H1 (cell line): ENCODE measurements around the gene TWSG1. TPM values are rescaled to one million over a fixed set of nuclear protein-coding genes. Genes with fewer than 3 reads are reported as not detected.

ENCODE experiments used
- CTCF ChIA-PET: fragments of 300-600 bp; sonication (Branson Sonifier 250); formaldehyde crosslinking; loops from one replicate; lab custom pipeline; 2021; ENCODE audit not compliant: partially characterized antibody; lab: Charles Lee
- POLR2A ChIA-PET: fragments of 300-600 bp; sonication (Branson Sonifier 250); formaldehyde crosslinking; loops from one replicate; lab custom pipeline; 2021; ENCODE audit warnings: inconsistent platforms; ENCODE audit not compliant: partially characterized antibody; lab: Charles Lee
- DNase-seq, 2 experiments: peaks; one replicate each; pipeline versions ENCODE4 v3.0.0 to v3.0.0-alpha.2; 2010 to 2022; ENCODE audit warnings: low spot score in 2 of 2, low read depth in 1 of 2, mixed read lengths in 1 of 2
- FAIRE-seq: peaks from 2 replicates; lab custom pipeline; 2011; peaks lifted over from hg19 to GRCh38; lab: Jason Lieb, UNC
- H2AFZ ChIP-seq: 2 replicates; pipeline ENCODE4 v1.8.1; 2012; ENCODE audit warnings: low read length, inconsistent platforms
- H2AK5ac ChIP-seq: 2 replicates; pipeline ENCODE4 v1.6.1; 2013; ENCODE audit warnings: low read depth, low read length
- H2BK120ac ChIP-seq: replicated peaks from 2 replicates; pipeline ENCODE3; 2013; ENCODE audit warnings: low read depth, low read length, inconsistent platforms
- H2BK12ac ChIP-seq: 2 replicates; pipeline ENCODE4 v1.6.1; 2013; ENCODE audit warnings: low read depth, low read length
- H2BK15ac ChIP-seq: 2 replicates; pipeline ENCODE4 v1.6.1; 2013; ENCODE audit warnings: low read length
- H2BK20ac ChIP-seq: 2 replicates; pipeline ENCODE4 v1.6.1; 2013; ENCODE audit warnings: low read length
- H2BK5ac ChIP-seq: 2 replicates; pipeline ENCODE4 v1.6.1; 2013; ENCODE audit warnings: low read depth, low read length
- H3K14ac ChIP-seq: 2 replicates; pipeline ENCODE4 v1.6.1; 2013; ENCODE audit warnings: inconsistent platforms; ENCODE audit not compliant: insufficient read length
- H3K18ac ChIP-seq: 2 replicates; pipeline ENCODE4 v1.6.1; 2013; ENCODE audit warnings: low read length; ENCODE audit errors: extremely low read depth
- H3K23ac ChIP-seq: 2 replicates; pipeline ENCODE4 v1.6.1; 2013; ENCODE audit warnings: inconsistent platforms; ENCODE audit not compliant: insufficient read length
- H3K23me2 ChIP-seq: 2 replicates; pipeline ENCODE4 v1.6.1; 2013; ENCODE audit warnings: low read depth, low read length
- H3K27ac ChIP-seq: 2 replicates; pipeline ENCODE4 v1.6.1; 2011; ENCODE audit warnings: low read depth, low read length, inconsistent platforms
- H3K27me3 ChIP-seq, 4 experiments: replicated peaks in 1 of 4; 1 replicate in 1 of 4; 2 replicates in 3 of 4; pipeline versions ENCODE4 v1.6.1 to v1.8.1; 2011 to 2013; ENCODE audit warnings: low read length in 3 of 4, mild to moderate bottlenecking in 3 of 4, inconsistent platforms in 2 of 4, mixed read lengths in 2 of 4, moderate library complexity in 1 of 4; ENCODE audit not compliant: control insufficient read depth in 3 of 4, insufficient read depth in 3 of 4; ENCODE audit errors: extremely low read depth in 1 of 4
- H3K36me3 ChIP-seq, 4 experiments: 2 replicates each; pipeline versions ENCODE4 v1.6.1 to v1.8.1; 2011 to 2013; ENCODE audit warnings: mild to moderate bottlenecking in 4 of 4, low read length in 3 of 4, moderate library complexity in 2 of 4, control low read depth in 1 of 4, inconsistent platforms in 1 of 4; ENCODE audit not compliant: insufficient read depth in 4 of 4, control insufficient read depth in 2 of 4
- H3K4ac ChIP-seq: replicated peaks from 2 replicates; pipeline ENCODE3; 2013; ENCODE audit warnings: low read length, low read depth, mixed read lengths, inconsistent platforms; ENCODE audit not compliant: insufficient read length
- H3K4me1 ChIP-seq, 4 experiments: replicated peaks in 1 of 4; 1 replicate in 1 of 4; 2 replicates in 3 of 4; pipeline versions ENCODE4 v1.6.1 to v1.8.1; 2011 to 2013; ENCODE audit warnings: low read length in 3 of 4, inconsistent platforms in 2 of 4, mixed read lengths in 1 of 4; ENCODE audit not compliant: insufficient read depth in 4 of 4, control insufficient read depth in 3 of 4
- H3K4me2 ChIP-seq, 2 experiments: 2 replicates each; pipeline versions ENCODE4 v1.6.1 to v1.8.1; 2011 to 2013; ENCODE audit warnings: low read depth in 2 of 2, low read length in 2 of 2, control low read depth in 1 of 2, inconsistent platforms in 1 of 2, mild to moderate bottlenecking in 1 of 2; ENCODE audit not compliant: insufficient read depth in 1 of 2
- H3K4me3 ChIP-seq, 4 experiments: fragments of 200-600, 300-600 bp in 1 of 4; sonication (generic), shearing (Covaris generic), sonication (Bioruptor Twin) in 1 of 4; 2 replicates each; pipeline versions ENCODE4 v1.5.1 to v1.8.1; 2011 to 2016; ENCODE audit warnings: low read length in 4 of 4, low read depth in 3 of 4, control low read depth in 2 of 4, inconsistent platforms in 2 of 4, mild to moderate bottlenecking in 2 of 4, mixed read lengths in 1 of 4, moderate library complexity in 1 of 4; ENCODE audit not compliant: insufficient read depth in 2 of 4; ENCODE audit errors: extremely low read depth in 1 of 4
- H3K56ac ChIP-seq: replicated peaks from 2 replicates; pipeline ENCODE3; 2013; ENCODE audit warnings: low read depth, mild to moderate bottlenecking, mixed read lengths, low read length, inconsistent platforms; ENCODE audit not compliant: insufficient read length
- H3K79me1 ChIP-seq: 2 replicates; pipeline ENCODE4 v1.6.1; 2013; ENCODE audit warnings: low read depth, low read length, control low read depth
- H3K79me2 ChIP-seq, 2 experiments: 2 replicates each; pipeline versions ENCODE4 v1.6.1 to v1.8.1; 2012 to 2013; ENCODE audit warnings: low read length in 2 of 2, mild to moderate bottlenecking in 2 of 2, inconsistent platforms in 1 of 2; ENCODE audit not compliant: insufficient read depth in 2 of 2, control insufficient read depth in 1 of 2
- H3K9ac ChIP-seq, 4 experiments: replicated peaks in 1 of 4; 1 replicate in 1 of 4; 2 replicates in 3 of 4; pipeline versions ENCODE4 v1.6.1 to v1.8.1; 2011 to 2013; ENCODE audit warnings: low read depth in 3 of 4, low read length in 3 of 4, control low read depth in 2 of 4, mild to moderate bottlenecking in 2 of 4, moderate library complexity in 2 of 4, inconsistent platforms in 1 of 4; ENCODE audit errors: extremely low read depth in 1 of 4
- H3K9me3 ChIP-seq, 2 experiments: 2 replicates each; pipeline versions ENCODE4 v1.6.1 to v1.8.1; 2012 to 2013; ENCODE audit warnings: mild to moderate bottlenecking in 2 of 2, moderate library complexity in 2 of 2, control low read depth in 1 of 2, inconsistent platforms in 1 of 2, low read depth in 1 of 2, low read length in 1 of 2, mixed read lengths in 1 of 2; ENCODE audit not compliant: insufficient read depth in 2 of 2
- H4K20me1 ChIP-seq, 2 experiments: replicated peaks in 1 of 2; 2 replicates each; pipeline versions ENCODE3 to v1.8.1; 2011 to 2013; ENCODE audit warnings: inconsistent platforms in 2 of 2, low read length in 2 of 2, mild to moderate bottlenecking in 1 of 2; ENCODE audit not compliant: insufficient read depth in 2 of 2, control insufficient read depth in 1 of 2
- H4K5ac ChIP-seq: 2 replicates; pipeline ENCODE4 v1.6.1; 2013; ENCODE audit warnings: low read length, low read depth, mixed read lengths, inconsistent platforms; ENCODE audit not compliant: insufficient read length
- H4K8ac ChIP-seq: 2 replicates; pipeline ENCODE4 v1.8.0; 2013; ENCODE audit warnings: mild to moderate bottlenecking, moderate library complexity, low read length, inconsistent platforms; ENCODE audit not compliant: insufficient read depth; ENCODE audit errors: extremely low read depth
- H4K91ac ChIP-seq: replicated peaks from 2 replicates; pipeline ENCODE3; 2013; ENCODE audit warnings: low read length, mixed read lengths, inconsistent platforms; ENCODE audit not compliant: insufficient read length
- EGR1 ChIP-seq: IDR thresholded peaks from 2 replicates; pipeline ENCODE4 v1.6.1; 2011; ENCODE audit warnings: low read depth, low read length, borderline replicate concordance
- NANOG ChIP-seq: IDR thresholded peaks from 2 replicates; pipeline ENCODE4 v1.6.1; 2011; ENCODE audit warnings: low read length, low read depth, mild to moderate bottlenecking, inconsistent platforms; ENCODE audit not compliant: insufficient read depth, poor library complexity, severe bottlenecking
- POLR2AphosphoS5 ChIP-seq: IDR thresholded peaks from 2 replicates; pipeline ENCODE4 v1.6.1; 2011; ENCODE audit warnings: low read depth, low read length
- POU5F1 ChIP-seq: IDR thresholded peaks from 2 replicates; pipeline ENCODE4 v1.6.1; 2011; ENCODE audit warnings: low read depth, mild to moderate bottlenecking, low read length, moderate library complexity
- RAD21 ChIP-seq, 2 experiments: IDR thresholded peaks in 1 of 2; conservative IDR thresholded peaks in 1 of 2; 2 replicates each; pipeline ENCODE4 v1.6.1; 2011; ENCODE audit warnings: low read depth in 2 of 2, low read length in 2 of 2, improper control_type of control experiment in 1 of 2, inconsistent platforms in 1 of 2, mild to moderate bottlenecking in 1 of 2, moderate library complexity in 1 of 2
- RXRA ChIP-seq: IDR thresholded peaks from 2 replicates; pipeline ENCODE4 v1.6.1; 2011; ENCODE audit warnings: low read depth, mild to moderate bottlenecking, low read length, moderate library complexity; ENCODE audit not compliant: insufficient read depth
- SP1 ChIP-seq: IDR thresholded peaks from 2 replicates; pipeline ENCODE4 v1.6.1; 2011; ENCODE audit warnings: low read depth, low read length
- TEAD4 ChIP-seq: IDR thresholded peaks from 2 replicates; pipeline ENCODE4 v1.6.1; 2012; ENCODE audit warnings: low read depth, low read length, inconsistent platforms, mixed read lengths
- WGBS, 2 experiments: shearing (Covaris generic) in 1 of 2; methylation state at CpG; one replicate each; pipeline versions ENCODE4 v1.1.6 to v1.1.7; 2013 to 2015; ENCODE audit warnings: low lambda C conversion rate in 2 of 2, mixed read lengths in 2 of 2, inconsistent platforms in 1 of 2, low coverage in 1 of 2, missing lambda C conversion rate in 1 of 2; ENCODE audit not compliant: insufficient replicate concordance in 2 of 2, insufficient coverage in 1 of 2, insufficient read length in 1 of 2; ENCODE audit errors: extremely low coverage in 1 of 2, missing lambda C conversion rate in 1 of 2; 5-methylcytosine and 5-hydroxymethylcytosine counted together
- polyA plus RNA-seq, 7 experiments: library from polyadenylated mRNA; depleted of rRNA in 3 of 7; stranded (reverse) in 5 of 7; unstranded in 2 of 7; fragments of >200 nt in 5 of 7; fragments of 200-250 nt in 2 of 7; gene quantifications; 1 replicate in 5 of 7; 2 replicates in 1 of 7; 4 replicates in 1 of 7; pipeline versions ENCODE4 v1.2.1 to v1.2.3, GENCODE V29; 2011 to 2013; ENCODE audit warnings: missing spikeins in 2 of 7, mixed read lengths in 2 of 7
- total RNA-seq: library from RNA; stranded (reverse); fragmentation: NEBNext Ultra II Directional; extraction: Animal tissue kit (Norgen Biotek cat#: 25700); gene quantifications from 2 replicates; pipeline ENCODE4 v1.2.1, GENCODE V29; 2021
- TF ChIP-seq, protein P1 (sequence below), 3 experiments: IDR thresholded peaks; 1 replicate in 2 of 3; 2 replicates in 1 of 3; pipeline versions ENCODE4 v1.5.1 to v1.6.1; 2011; ENCODE audit warnings: low read length in 3 of 3, mild to moderate bottlenecking in 3 of 3, inconsistent platforms in 2 of 3, low read depth in 1 of 3, moderate library complexity in 1 of 3; ENCODE audit not compliant: insufficient read depth in 1 of 3; ENCODE audit errors: control extremely low read depth in 1 of 3

TWSG1 gene
- total and polyA plus RNA-seq, 2 of the 8 experiments (the other 6 are each of a cell fraction or from before 2014, with no cell fraction given) = 11.8 to 19.8 TPM

DNA sequence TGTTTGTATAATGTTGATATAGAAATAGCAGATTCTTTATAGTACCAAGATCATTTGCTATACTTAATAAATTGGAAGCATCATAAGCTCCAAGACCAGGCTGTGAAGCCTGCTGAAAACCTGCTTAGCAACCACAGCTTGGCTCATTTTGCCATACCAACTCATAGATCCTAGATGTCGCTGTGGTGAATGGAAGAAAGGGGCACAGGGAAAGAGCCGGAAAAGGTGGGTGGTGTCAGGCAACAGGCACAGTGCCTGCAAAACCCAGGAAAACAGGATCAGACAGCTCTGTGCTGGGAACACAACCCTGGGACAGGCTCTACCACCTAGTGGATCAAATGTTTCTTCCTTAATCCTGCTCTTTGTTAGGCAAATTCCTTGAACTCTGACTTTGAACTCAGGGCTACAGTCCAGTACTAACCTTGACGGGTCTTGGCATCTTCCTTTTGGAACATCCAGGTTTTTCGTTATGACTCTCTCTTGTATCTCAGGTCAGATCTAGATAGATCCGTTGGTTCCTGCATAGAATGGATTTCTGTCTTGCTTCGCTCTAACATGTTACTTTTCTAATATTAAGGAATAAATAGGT is 31.6 kb downstream of the TWSG1 start:
- peaks cover 0 to 7% (median 1%) of the 10 kb centered on the region in 4 experiments; a peak in 3 of 7 replicates for H3K4me1 ChIP-seq
- H3K23ac ChIP-seq = no peak overlapping the region
- H3K9me3 ChIP-seq = peaks cover 4 to 8% of the 10 kb centered on the region in 2 experiments; a peak in 3 of 4 replicates
- CTCF ChIA-PET = interaction anchor here (0.6 to 3.4 kb wide), 21 partner anchors 9 to 205 kb away, joined by 3 to 21 read pairs (median 3); no protein-coding TSS in a partner anchor
- no peak overlapping the region for H2BK120ac ChIP-seq
- POLR2A ChIA-PET = interaction anchor here (0.5 to 2.2 kb wide), 3 partner anchors 32 to 108 kb away, joined by 3 to 5 read pairs (median 4); partner anchors contain the start of gene TWSG1
- no peak overlapping the region for H4K91ac ChIP-seq
- H3K18ac ChIP-seq = no peak overlapping the region
- FAIRE-seq (peak; percentile 98), DNase-seq (peak; percentile 52 to 59)
- 59% methylated on average over 6 of the region's 6 CpGs; no CpG with 5 or more reads in 1 of the 2 experiments for WGBS, 2 experiments
- no peaks in the 10 kb centered on the region for H3K27me3 ChIP-seq
- H2BK12ac ChIP-seq = no peak overlapping the region
- H3K79me2 ChIP-seq = no peaks in the 10 kb centered on the region
- no peak overlapping the region; a peak in 1 of 4 replicates for H3K4me2 ChIP-seq
- H3K4ac ChIP-seq = no peak overlapping the region
- H2BK15ac ChIP-seq = no peak overlapping the region
- no peaks in the 10 kb centered on the region for H3K23me2 ChIP-seq
- H2AFZ ChIP-seq = no peak overlapping the region
- peaks cover 0 to 7% (median 1%) of the 10 kb centered on the region in 4 experiments; a peak in 2 of 8 replicates for H3K36me3 ChIP-seq
- H3K14ac ChIP-seq = no peak overlapping the region
- no peaks in the 10 kb centered on the region for H4K20me1 ChIP-seq
- H2BK5ac ChIP-seq = no peak overlapping the region
- H4K5ac ChIP-seq = no peak overlapping the region
- no peak overlapping the region for H2AK5ac ChIP-seq
- H3K9ac ChIP-seq = no peak overlapping the region
- H3K27ac ChIP-seq = no peak overlapping the region
- no peak overlapping the region for H4K8ac ChIP-seq
- H3K4me3 ChIP-seq = no peak overlapping the region
- H3K79me1 ChIP-seq = no peaks in the 10 kb centered on the region
- no peak overlapping the region for H3K56ac ChIP-seq
- H2BK20ac ChIP-seq = no peak overlapping the region
- TF ChIP-seq NANOG = no peak
- no peak for TF ChIP-seq POLR2AphosphoS5
- 0 out of 2 replicates have a peak, but pooled peaks have one; percentile 56 for TF ChIP-seq EGR1
- TF ChIP-seq RAD21 (IDR thresholded peaks at IDR 0.05 in 1 of 2, conservative IDR thresholded peaks at IDR 0.05 in 1 of 2; ENCODE audit: low read depth in 2 of 2, low read length in 2 of 2) = peak; percentile 53 to 65
- TF ChIP-seq, protein P1, sequence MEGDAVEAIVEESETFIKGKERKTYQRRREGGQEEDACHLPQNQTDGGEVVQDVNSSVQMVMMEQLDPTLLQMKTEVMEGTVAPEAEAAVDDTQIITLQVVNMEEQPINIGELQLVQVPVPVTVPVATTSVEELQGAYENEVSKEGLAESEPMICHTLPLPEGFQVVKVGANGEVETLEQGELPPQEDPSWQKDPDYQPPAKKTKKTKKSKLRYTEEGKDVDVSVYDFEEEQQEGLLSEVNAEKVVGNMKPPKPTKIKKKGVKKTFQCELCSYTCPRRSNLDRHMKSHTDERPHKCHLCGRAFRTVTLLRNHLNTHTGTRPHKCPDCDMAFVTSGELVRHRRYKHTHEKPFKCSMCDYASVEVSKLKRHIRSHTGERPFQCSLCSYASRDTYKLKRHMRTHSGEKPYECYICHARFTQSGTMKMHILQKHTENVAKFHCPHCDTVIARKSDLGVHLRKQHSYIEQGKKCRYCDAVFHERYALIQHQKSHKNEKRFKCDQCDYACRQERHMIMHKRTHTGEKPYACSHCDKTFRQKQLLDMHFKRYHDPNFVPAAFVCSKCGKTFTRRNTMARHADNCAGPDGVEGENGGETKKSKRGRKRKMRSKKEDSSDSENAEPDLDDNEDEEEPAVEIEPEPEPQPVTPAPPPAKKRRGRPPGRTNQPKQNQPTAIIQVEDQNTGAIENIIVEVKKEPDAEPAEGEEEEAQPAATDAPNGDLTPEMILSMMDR (IDR thresholded peaks at IDR 0.05; ENCODE audit: control extremely low read depth in 1 of 3, insufficient read depth in 1 of 3, low read depth in 1 of 3, low read length in 3 of 3) = peak; percentile 27 to 77 (median 68)
- TF ChIP-seq TEAD4 = peak; percentile 38; the same call in 1 of the 2 replicates
- no peak for TF ChIP-seq RXRA
- 0 out of 2 replicates have a peak, but pooled peaks have one; percentile 46 for TF ChIP-seq POU5F1
- TF ChIP-seq SP1 = peak; percentile 78; the same call in 1 of the 2 replicates
